HFFc6 (cell line): ENCODE results near the gene SPECC1L. TPM values are rescaled to one million over a fixed set of nuclear protein-coding genes. Genes with fewer than 3 reads are reported as not detected.

Experiments
- DNase-seq: peaks from one replicate; pipeline ENCODE4 v3.0.0-alpha.2; 2018
- H3K27ac Mint-ChIP-seq: 2 replicates; pipeline ENCODE4 v1.8.0; 2020; ENCODE audit warnings: mild to moderate bottlenecking, mixed read lengths
- H3K27me3 Mint-ChIP-seq: 2 replicates; pipeline ENCODE4 v1.8.0; 2021; ENCODE audit warnings: mild to moderate bottlenecking, moderate library complexity, mixed read lengths; ENCODE audit not compliant: insufficient read depth
- H3K36me3 Mint-ChIP-seq: 2 replicates; pipeline ENCODE4 v1.8.0; 2021; ENCODE audit warnings: low read depth, mixed read lengths
- H3K4me1 Mint-ChIP-seq: 2 replicates; pipeline ENCODE4 v1.8.0; 2020; ENCODE audit warnings: low read depth, mixed read lengths
- H3K4me3 Mint-ChIP-seq: 2 replicates; pipeline ENCODE4 v1.8.0; 2020; ENCODE audit warnings: mild to moderate bottlenecking, moderate library complexity, mixed read lengths
- H3K9me3 Mint-ChIP-seq: 2 replicates; pipeline ENCODE4 v1.8.0; 2020; ENCODE audit warnings: mild to moderate bottlenecking, mixed read lengths
- CTCF ChIP-seq: fragments of 200-600 bp; sonication (generic); IDR thresholded peaks from 2 replicates; pipeline ENCODE4 v1.5.0; 2021; ENCODE audit warnings: antibody characterized with exemption, mild to moderate bottlenecking
- total RNA-seq, 6 experiments: library from RNA; stranded (reverse); fragmentation: NEBNext Ultra II Directional; extraction: Animal tissue kit (Norgen Biotek cat#: 25700); gene quantifications; 2 replicates in 1 of 6; 3 replicates in 5 of 6; pipeline ENCODE4 v1.2.3, GENCODE V29; 2021

SPECC1L gene
- total RNA-seq, 6 experiments from 2014 or later, result 47.3 to 61.5 (median 59.1) TPM

GRCh38 chr22:24394254-24394653 lies 123.6 kb downstream of the SPECC1L start:
- Mint-ChIP-seq H3K27ac (no peak overlapping the region), H3K4me1 (peaks cover 66% of the 10 kb centered on the region), H3K36me3 (peaks cover 30% of the 10 kb centered on the region), H3K4me3 (no peak overlapping the region), H3K27me3 (peaks cover 2% of the 10 kb centered on the region), H3K9me3 (no peaks in the 10 kb centered on the region)
- TF ChIP-seq CTCF, result no peak
- no peak for DNase-seq

- Mint-ChIP-seq H3K4me3 (no peak overlapping the region), H3K9me3 (no peaks in the 10 kb centered on the region), H3K4me1 (peaks cover 62% of the 10 kb centered on the region), H3K27ac (peak overlapping the region; percentile 86), H3K27me3 (peaks cover 6% of the 10 kb centered on the region), H3K36me3 (peaks cover 43% of the 10 kb centered on the region)
- peak; percentile 38 for DNase-seq
- no peak for TF ChIP-seq CTCF
These were observed 127.8 kb downstream of the SPECC1L start for GRCh38 chr22:24398409-24398808.

DNA sequence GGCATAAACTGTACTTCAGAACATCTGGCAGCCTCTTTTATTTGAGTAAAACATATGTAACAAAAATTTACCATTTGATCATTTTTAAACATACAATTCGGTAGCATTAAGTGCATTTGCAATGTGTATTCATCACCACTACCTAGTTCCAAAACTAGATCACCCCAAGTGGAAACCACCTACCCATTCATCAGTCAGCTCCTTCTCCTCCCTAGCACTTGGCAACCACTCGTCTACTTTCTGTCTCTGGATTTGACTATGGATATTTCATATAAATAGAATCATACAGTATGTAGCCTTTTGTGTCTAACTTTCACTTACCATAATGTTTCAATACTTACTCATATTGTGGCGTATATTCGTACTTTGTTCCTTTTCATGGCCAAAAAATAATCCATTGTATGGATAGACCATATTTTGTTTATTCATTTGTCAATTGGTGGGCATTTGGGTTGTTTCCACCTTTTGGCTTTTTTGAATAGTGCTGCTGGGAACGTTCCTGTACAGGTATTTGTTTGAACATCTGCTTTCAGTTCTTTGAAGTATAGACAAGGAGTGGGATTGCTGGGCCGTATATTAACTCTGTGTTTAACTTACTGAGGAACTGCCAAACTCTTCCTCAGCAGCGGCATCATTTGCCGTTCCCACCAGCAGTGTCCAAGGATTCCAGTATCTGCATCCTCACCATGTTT lies 129.5 kb downstream of the SPECC1L start:
- Mint-ChIP-seq H3K4me3 (peak overlapping the region; percentile 53), H3K9me3 (no peaks in the 10 kb centered on the region), H3K4me1 (peaks cover 69% of the 10 kb centered on the region), H3K36me3 (peaks cover 51% of the 10 kb centered on the region), H3K27me3 (peaks cover 6% of the 10 kb centered on the region), H3K27ac (peak overlapping the region; percentile 78)
- TF ChIP-seq CTCF, result no peak
- no peak for DNase-seq

GRCh38 chr22:24400726-24401596 lies 130.3 kb downstream of the SPECC1L start:
- DNase-seq, result peak; percentile 53
- peaks cover 48% of the 10 kb centered on the region for H3K36me3 Mint-ChIP-seq

DNA sequence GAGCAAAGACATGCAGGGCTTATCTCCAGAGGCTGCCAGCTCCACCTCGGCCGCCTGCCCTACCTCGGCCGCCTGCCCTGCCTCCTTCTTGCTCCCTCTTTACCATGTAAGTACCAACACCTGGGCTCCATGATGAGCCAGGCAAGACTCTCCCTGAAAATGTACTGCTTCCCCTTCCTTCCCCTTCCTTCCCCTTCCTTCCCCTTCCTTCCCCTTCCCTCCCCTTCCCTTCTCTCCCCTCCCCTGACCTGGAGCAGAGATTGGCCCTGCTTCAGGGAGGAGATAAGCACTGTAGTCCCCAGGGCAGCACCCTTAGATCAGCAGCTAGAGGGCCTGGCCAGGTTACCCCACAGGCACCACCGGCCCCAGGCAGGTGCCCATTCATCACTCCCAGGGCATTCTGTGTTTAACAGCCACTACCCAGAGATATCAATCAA lies 131.3 kb downstream of the SPECC1L start:
- peaks cover 4% of the 10 kb centered on the region for H3K27me3 Mint-ChIP-seq
- no peaks in the 10 kb centered on the region for H3K9me3 Mint-ChIP-seq
- peak overlapping the region; percentile 76 for H3K4me3 Mint-ChIP-seq
- H3K4me1 Mint-ChIP-seq, result peaks cover 69% of the 10 kb centered on the region
- DNase-seq, result no peak
- peak overlapping the region; percentile 78 for H3K27ac Mint-ChIP-seq
- H3K36me3 Mint-ChIP-seq, result peaks cover 44% of the 10 kb centered on the region
- TF ChIP-seq CTCF, result no peak

More at GRCh38 chr22:24400726-24401596, 130.3 kb downstream of the SPECC1L start:
- TF ChIP-seq CTCF, result no peak
- Mint-ChIP-seq H3K4me3 (peak overlapping the region; percentile 53), H3K27me3 (peaks cover 6% of the 10 kb centered on the region), H3K9me3 (no peaks in the 10 kb centered on the region), H3K4me1 (peaks cover 69% of the 10 kb centered on the region), H3K27ac (peak overlapping the region; percentile 78)
